Activated T-cell treated with anti-CD3 and anti-CD28 coated beads for 4 hours (primary cell): ENCODE data around the gene HUNK.
"Not testable (repeated sequence)": the region's sequence is repeated elsewhere in the genome, so short reads cannot be mapped to it uniquely, and the experiment has no call there.

Source experiments
- DNase-seq: peaks from one replicate; pipeline ENCODE4 v3.0.0-alpha.2; 2020

Gene HUNK

DNA sequence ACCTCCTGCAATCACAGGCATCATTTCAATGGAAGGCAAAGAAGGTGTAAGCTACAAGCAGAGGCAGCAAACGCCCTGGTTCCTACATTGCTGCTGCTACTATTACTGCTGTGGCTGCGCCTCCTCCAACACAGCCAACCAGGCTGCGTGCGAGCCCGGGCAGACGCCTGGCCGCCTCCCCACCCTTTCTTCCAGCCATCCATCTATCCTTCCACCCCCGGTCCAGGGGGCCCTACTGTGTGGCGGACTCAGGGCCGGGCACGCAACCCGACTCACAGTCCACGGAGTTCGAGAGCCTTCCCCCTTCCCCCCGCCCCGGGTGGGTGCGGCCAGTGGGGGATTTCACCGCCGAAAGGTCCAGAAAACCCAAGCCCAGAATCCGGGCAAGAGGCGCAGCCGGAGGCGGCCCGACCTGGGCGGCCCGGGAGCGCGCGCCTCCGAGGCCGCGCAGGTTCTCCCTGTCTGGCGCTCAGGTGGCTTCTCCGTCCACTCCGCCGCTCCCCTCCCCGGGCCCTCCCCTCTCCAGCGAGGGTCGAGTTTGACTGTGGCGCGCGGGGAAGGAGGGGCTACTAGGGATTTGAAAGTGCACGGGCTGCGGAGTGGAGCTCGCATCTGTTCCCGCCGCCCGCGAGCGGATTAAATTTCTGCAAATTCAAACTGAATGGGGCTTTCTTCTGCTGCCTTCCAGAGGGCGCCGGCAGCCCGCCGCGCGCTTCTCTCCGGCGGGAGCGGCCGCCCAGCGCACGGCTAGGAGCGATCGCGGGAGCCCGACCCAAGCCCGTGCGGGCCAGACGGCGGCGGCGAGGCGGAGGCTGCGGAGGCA, at the start of gene HUNK:
Gene HUNK, plus strand, starts transcription at position 569 of the 823 bp plus-strand sequence. CDS start 655 bp downstream, outside the sequence.
- DNase-seq, result no peak

DNA sequence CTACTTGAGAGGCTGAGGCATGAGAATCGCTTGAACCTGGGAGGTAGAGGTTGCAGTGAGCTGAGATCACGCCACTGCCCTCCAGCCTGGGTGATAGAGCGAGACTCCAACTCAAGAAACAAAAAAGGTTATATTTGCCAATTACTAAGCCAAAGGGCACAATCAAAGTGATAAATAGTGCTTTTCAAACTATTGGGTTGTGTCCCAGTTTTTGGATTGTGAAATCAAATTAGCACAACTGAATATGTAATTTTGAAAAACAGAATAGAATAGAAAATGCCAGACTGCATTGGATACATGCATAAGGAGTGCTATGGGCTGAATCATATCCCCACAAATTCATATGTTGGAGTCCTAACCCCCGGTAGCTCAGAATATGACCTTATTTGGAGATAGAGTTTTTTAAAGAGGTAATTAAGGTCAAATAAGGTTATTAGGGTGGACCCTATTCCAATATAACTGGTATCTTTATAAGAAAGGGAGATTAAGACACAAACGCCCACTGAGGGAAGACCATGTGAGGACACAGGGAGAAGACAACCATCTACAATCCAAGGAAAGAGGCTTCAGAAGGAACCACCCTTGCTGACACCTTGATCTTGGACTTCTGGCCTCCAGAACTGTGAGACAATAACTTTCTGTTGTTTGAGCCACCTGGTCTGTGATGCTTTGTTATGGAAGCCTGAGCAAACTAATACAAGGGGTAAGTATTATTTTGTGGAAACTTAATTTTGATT, 42.9 kb upstream of the HUNK start:
- DNase-seq, result no peak

DNA sequence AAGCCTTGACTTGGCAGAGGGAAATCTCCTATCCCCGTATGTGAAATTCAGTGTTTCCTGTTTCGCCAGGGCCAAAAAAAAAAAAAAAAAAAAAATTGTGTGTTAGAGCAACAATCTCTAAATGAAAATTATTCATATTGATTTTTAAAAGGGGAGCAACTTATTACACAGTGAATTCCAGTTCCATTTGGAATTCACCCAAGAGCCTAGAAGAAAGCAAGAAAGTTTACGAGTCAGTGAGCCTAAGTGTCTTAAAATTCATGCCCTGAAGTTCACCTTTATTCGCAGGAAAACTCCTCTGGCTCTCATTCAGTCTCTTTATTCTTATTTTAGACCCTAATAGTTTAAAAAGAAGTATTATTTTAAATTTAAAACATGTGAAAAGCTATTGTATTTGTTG, 42.1 kb upstream of the HUNK start:
- no peak for DNase-seq

- no peak for DNase-seq
These were observed 35.8 kb upstream of the HUNK start for GRCh38 chr21:31837041-31837440.

- no peak for DNase-seq
These were observed 35.0 kb upstream of the HUNK start for GRCh38 chr21:31837618-31838390.

GRCh38 chr21:31838586-31839355, 34.0 kb upstream of the HUNK start:
- DNase-seq, result no peak

GRCh38 chr21:31844206-31844605, 28.6 kb upstream of the HUNK start:
- no peak for DNase-seq

- no peak for DNase-seq
These were observed 27.6 kb upstream of the HUNK start for GRCh38 chr21:31845151-31845729.

DNA sequence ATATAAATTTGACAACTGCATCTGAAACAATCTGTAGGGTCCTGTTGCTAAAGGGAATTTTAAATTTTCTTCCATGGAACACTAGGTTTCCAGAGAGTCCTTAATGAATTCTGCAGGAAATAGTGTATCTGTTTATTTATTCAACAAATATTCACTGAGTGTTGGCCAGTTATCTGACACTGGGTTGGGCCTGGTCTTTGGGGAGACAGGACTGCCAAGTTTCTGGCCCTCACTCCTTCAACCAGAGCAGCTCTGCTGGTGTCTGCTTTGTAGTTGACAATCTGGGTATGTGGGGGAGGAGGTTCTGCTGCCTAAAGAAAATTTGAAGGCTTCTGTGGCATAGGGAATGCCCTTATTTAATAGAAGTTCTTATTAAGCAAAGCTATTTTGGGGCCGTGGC, 26.1 kb upstream of the HUNK start:
- DNase-seq, result no peak

DNA sequence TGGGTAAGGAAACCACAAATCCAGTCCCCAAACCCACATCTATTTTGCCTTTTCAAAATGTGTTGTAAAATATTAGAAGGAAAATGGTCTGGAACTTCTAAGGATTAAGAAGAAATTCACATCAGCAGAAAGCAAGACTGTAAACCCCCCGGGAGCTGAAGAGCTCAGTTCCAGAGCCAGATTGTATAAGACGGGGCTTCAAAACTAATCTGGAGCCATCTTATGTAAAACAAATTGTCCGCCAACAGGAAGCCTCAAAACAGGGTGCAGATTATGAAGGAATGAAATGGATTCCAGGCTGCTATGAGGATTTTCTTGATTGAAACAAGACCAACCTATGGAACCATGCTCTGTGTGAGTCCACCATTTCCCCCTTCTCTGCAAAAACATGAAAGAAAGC, 25.1 kb upstream of the HUNK start:
- DNase-seq, result no peak

DNA sequence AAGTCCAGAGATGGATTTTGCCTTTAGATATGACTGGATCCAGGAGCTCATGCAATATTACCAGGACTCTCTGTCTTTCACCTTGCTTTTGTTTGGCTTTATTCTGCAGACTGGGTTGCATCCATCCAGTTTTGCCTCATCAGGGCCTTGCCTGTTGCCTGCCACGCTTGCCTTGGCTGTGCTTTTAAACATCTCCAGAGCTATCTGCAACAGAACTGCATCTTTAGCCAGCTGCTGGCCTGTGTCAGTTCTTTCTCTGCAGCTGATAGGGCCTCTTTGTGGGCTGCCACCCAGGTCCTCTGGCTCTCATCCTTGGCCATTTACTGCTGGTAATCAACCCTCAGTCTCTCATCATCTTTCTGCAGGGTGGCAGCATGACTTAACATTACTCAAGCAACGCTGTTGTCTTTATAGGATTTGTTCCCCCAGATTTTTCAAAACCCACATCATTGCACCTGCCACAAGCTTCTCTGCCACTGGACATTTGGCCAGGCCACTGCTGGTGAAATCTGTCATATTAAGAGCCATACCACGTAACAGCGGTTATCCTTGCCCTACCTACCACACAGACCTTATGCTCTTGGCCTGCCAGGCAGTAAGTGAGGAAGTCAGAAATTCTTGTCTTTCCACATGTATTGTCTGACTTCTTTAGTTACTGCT, 24.4 kb upstream of the HUNK start:
- DNase-seq, result no peak

- no peak for DNase-seq
These were observed 21.9 kb upstream of the HUNK start for GRCh38 chr21:31850886-31851285.

DNA sequence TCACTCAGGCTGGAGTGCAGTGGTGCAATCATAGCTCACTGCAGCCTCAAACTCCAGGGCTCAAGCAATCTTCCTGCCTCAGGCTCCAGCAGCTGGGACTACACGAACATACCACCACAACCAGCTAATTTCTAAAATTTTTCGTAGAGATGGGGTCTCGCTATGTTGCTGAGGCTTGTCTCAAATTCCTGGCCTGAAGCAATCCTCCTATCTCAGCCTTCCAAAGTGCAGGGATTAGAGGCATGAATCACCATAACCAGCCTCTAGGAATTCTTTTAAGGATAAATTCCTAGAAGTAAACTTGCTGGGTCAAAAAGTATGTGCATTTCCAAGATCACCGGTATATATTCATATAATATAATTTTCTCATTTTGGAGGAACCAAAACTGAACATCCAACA, 17.6 kb upstream of the HUNK start:
- DNase-seq, result no peak

- DNase-seq, result no peak
These were observed 15.7 kb upstream of the HUNK start for GRCh38 chr21:31857096-31857495.

DNA sequence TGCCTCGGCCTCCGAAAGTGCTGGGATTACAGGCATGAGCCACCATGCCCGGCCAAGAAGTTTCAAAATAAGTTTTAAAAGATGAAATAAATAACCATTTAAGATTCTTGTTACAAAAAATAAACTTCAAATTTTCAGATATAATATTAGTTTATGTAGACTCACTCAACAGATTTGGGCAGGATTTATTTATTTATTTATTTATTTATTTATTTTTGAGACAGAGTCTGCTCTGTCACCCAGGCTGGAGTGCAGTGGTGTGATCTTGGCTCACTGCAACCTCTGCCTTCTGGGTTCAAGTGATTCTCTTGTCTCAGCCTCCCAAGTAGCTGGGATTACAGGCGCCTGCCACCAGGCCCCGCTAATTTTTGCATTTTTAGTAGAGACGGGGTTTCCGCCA, 15.2 kb upstream of the HUNK start:
- DNase-seq, result not testable (repeated sequence)

GRCh38 chr21:31860851-31861250, 12.0 kb upstream of the HUNK start:
- DNase-seq, result no peak

GRCh38 chr21:31862078-31862477, 10.7 kb upstream of the HUNK start:
- no peak for DNase-seq

DNA sequence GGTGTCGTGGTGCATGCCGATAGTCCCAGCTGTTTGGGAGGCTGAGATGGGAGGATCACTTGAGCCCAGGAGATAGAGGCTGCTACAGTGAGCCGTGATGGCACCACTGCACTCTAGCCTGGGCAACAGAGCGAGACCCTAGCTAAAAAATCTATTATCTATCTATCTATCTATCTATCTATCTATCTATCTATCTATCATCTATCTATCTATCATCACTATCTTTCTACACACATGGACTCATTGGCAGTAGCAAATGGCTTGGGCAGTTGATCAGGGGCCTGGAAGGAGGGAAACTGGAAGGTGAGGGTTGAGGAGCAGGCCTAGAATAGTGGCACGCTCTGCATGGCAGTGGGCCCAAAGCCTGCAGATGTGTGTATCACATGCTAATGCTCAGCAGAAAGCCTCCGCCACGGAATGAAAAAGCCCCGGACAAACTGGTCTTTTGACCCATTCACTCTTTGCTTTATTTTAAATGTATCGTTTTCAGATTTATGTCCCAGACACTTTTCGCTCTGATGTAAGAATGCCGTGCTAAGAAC, 7.3 kb upstream of the HUNK start:
- no peak for DNase-seq

- peak; percentile 42 for DNase-seq
These were observed 6.7 kb upstream of the HUNK start for GRCh38 chr21:31866077-31866511.

DNA sequence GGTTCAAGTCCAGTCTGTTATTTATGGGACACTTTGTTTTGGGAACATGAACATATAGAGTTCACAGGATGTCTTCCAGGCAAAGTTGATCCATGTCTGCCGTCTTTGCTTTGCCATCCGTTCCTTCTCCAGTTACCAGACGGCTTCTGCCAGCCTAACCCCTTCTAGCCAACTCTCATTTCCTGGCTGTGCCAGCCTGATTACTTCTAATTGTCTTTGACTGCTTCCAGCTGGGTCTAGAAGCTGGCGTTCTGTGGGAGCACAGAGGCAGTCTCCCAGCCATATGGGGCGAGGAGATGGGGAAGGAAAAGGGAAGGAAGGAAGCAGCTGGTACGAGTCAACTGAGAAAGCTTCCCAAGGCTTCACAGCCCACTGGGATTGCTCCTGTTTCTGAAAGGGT, 3.1 kb upstream of the HUNK start:
- no peak for DNase-seq

- DNase-seq, result no peak
These were observed 2.2 kb upstream of the HUNK start for GRCh38 chr21:31870472-31871193.
